Measurements from ENCODE around the gene KAT2B.
"Not testable (repeated sequence)": the region's sequence is repeated elsewhere in the genome, so short reads cannot be mapped to it uniquely, and the experiment has no call there.

KAT2B gene

GRCh38 chr3:20023623-20024405, 16.4 kb upstream of the KAT2B start:
- H3K27me3 ChIP-seq (ENCODE audit: control insufficient read depth, insufficient read depth, low read length) = no peaks in the 10 kb centered on the region
- H3K4me3 ChIP-seq (ENCODE audit: low read depth, low read length) = no peak overlapping the region
- peaks cover 2% of the 10 kb centered on the region; the same call in 1 of the 2 replicates for H3K4me1 ChIP-seq (ENCODE audit: control insufficient read depth, insufficient read depth, low read length)
- H3K9ac ChIP-seq (ENCODE audit: low read depth, low read length) = no peak overlapping the region
- H3K27ac ChIP-seq (ENCODE audit: low read depth, low read length) = no peak overlapping the region
- no peaks in the 10 kb centered on the region for H3K9me3 ChIP-seq (ENCODE audit: control insufficient read depth, insufficient read depth, low read length)
- H3K36me3 ChIP-seq (ENCODE audit: control insufficient read depth, insufficient read depth, low read length) = no peaks in the 10 kb centered on the region

GRCh38 chr3:20027136-20027535, 13.1 kb upstream of the KAT2B start:
- H3K27me3 ChIP-seq (ENCODE audit: control insufficient read depth, insufficient read depth, low read length) = no peaks in the 10 kb centered on the region
- no peaks in the 10 kb centered on the region for H3K36me3 ChIP-seq (ENCODE audit: control insufficient read depth, insufficient read depth, low read length)
- H3K27ac ChIP-seq (ENCODE audit: low read depth, low read length) = no peak overlapping the region
- H3K4me1 ChIP-seq (ENCODE audit: control insufficient read depth, insufficient read depth, low read length) = peaks cover 7% of the 10 kb centered on the region; the same call in 1 of the 2 replicates
- no peak overlapping the region for H3K9ac ChIP-seq (ENCODE audit: low read depth, low read length)
- no peak overlapping the region for H3K4me3 ChIP-seq (ENCODE audit: low read depth, low read length)
- H3K9me3 ChIP-seq (ENCODE audit: control insufficient read depth, insufficient read depth, low read length) = no peaks in the 10 kb centered on the region

GRCh38 chr3:20028905-20029331, 11.3 kb upstream of the KAT2B start:
- Histone ChIP-seq H3K36me3 (ENCODE audit: control insufficient read depth, insufficient read depth, low read length) (no peaks in the 10 kb centered on the region), H3K4me1 (ENCODE audit: control insufficient read depth, insufficient read depth, low read length) (peaks cover 7% of the 10 kb centered on the region; the same call in 1 of the 2 replicates), H3K9me3 (ENCODE audit: control insufficient read depth, insufficient read depth, low read length) (no peaks in the 10 kb centered on the region), H3K27me3 (ENCODE audit: control insufficient read depth, insufficient read depth, low read length) (no peaks in the 10 kb centered on the region), H3K27ac (ENCODE audit: low read depth, low read length) (no peak overlapping the region), H3K9ac (ENCODE audit: low read depth, low read length) (no peak overlapping the region), H3K4me3 (ENCODE audit: low read depth, low read length) (no peak overlapping the region)

GRCh38 chr3:20031939-20032338, 8.3 kb upstream of the KAT2B start:
- H3K27me3 ChIP-seq (ENCODE audit: control insufficient read depth, insufficient read depth, low read length); H3K9me3 ChIP-seq (ENCODE audit: control insufficient read depth, insufficient read depth, low read length); H3K9ac ChIP-seq (ENCODE audit: low read depth, low read length); H3K27ac ChIP-seq (ENCODE audit: low read depth, low read length); H3K36me3 ChIP-seq (ENCODE audit: control insufficient read depth, insufficient read depth, low read length); H3K4me3 ChIP-seq (ENCODE audit: low read depth, low read length); H3K4me1 ChIP-seq (ENCODE audit: control insufficient read depth, insufficient read depth, low read length): not testable (repeated sequence)

- no peaks in the 10 kb centered on the region for H3K9me3 ChIP-seq (ENCODE audit: control insufficient read depth, insufficient read depth, low read length)
- no peak overlapping the region for H3K27ac ChIP-seq (ENCODE audit: low read depth, low read length)
- H3K4me3 ChIP-seq (ENCODE audit: low read depth, low read length) = no peak overlapping the region
- H3K36me3 ChIP-seq (ENCODE audit: control insufficient read depth, insufficient read depth, low read length) = no peaks in the 10 kb centered on the region
- peaks cover 16% of the 10 kb centered on the region for H3K27me3 ChIP-seq (ENCODE audit: control insufficient read depth, insufficient read depth, low read length)
- peaks cover 11% of the 10 kb centered on the region; the same call in 1 of the 2 replicates for H3K4me1 ChIP-seq (ENCODE audit: control insufficient read depth, insufficient read depth, low read length)
- no peak overlapping the region for H3K9ac ChIP-seq (ENCODE audit: low read depth, low read length)
Measured at GRCh38 chr3:20035019-20035418, 5.2 kb upstream of the KAT2B start.

- no peaks in the 10 kb centered on the region for H3K36me3 ChIP-seq (ENCODE audit: control insufficient read depth, insufficient read depth, low read length)
- no peak overlapping the region for H3K9ac ChIP-seq (ENCODE audit: low read depth, low read length)
- peaks cover 11% of the 10 kb centered on the region; the same call in 1 of the 2 replicates for H3K4me1 ChIP-seq (ENCODE audit: control insufficient read depth, insufficient read depth, low read length)
- no peak overlapping the region for H3K4me3 ChIP-seq (ENCODE audit: low read depth, low read length)
- no peaks in the 10 kb centered on the region for H3K9me3 ChIP-seq (ENCODE audit: control insufficient read depth, insufficient read depth, low read length)
- no peak overlapping the region for H3K27ac ChIP-seq (ENCODE audit: low read depth, low read length)
- H3K27me3 ChIP-seq (ENCODE audit: control insufficient read depth, insufficient read depth, low read length) = peaks cover 30% of the 10 kb centered on the region
Measured at GRCh38 chr3:20037255-20037996, 2.8 kb upstream of the KAT2B start.

GRCh38 chr3:20038699-20039465, 1.4 kb upstream of the KAT2B start:
- no peaks in the 10 kb centered on the region for H3K9me3 ChIP-seq (ENCODE audit: control insufficient read depth, insufficient read depth, low read length)
- no peak overlapping the region for H3K9ac ChIP-seq (ENCODE audit: low read depth, low read length)
- H3K4me3 ChIP-seq (ENCODE audit: low read depth, low read length) = peak overlapping the region; percentile 73
- peaks cover 30% of the 10 kb centered on the region for H3K27me3 ChIP-seq (ENCODE audit: control insufficient read depth, insufficient read depth, low read length)
- H3K36me3 ChIP-seq (ENCODE audit: control insufficient read depth, insufficient read depth, low read length) = no peaks in the 10 kb centered on the region
- H3K27ac ChIP-seq (ENCODE audit: low read depth, low read length) = no peak overlapping the region
- H3K4me1 ChIP-seq (ENCODE audit: control insufficient read depth, insufficient read depth, low read length) = peaks cover 11% of the 10 kb centered on the region; the same call in 1 of the 2 replicates

- Histone ChIP-seq H3K9ac (ENCODE audit: low read depth, low read length) (no peak overlapping the region), H3K9me3 (ENCODE audit: control insufficient read depth, insufficient read depth, low read length) (no peaks in the 10 kb centered on the region), H3K27ac (ENCODE audit: low read depth, low read length) (peak overlapping the region; percentile 75), H3K4me3 (ENCODE audit: low read depth, low read length) (peak overlapping the region; percentile 73), H3K27me3 (ENCODE audit: control insufficient read depth, insufficient read depth, low read length) (peaks cover 30% of the 10 kb centered on the region), H3K36me3 (ENCODE audit: control insufficient read depth, insufficient read depth, low read length) (no peaks in the 10 kb centered on the region), H3K4me1 (ENCODE audit: control insufficient read depth, insufficient read depth, low read length) (peaks cover 11% of the 10 kb centered on the region; the same call in 1 of the 2 replicates)
Measured at GRCh38 chr3:20039466-20039764, 831 bp upstream of the KAT2B start.

- Histone ChIP-seq H3K36me3 (ENCODE audit: control insufficient read depth, insufficient read depth, low read length) (no peaks in the 10 kb centered on the region), H3K27ac (ENCODE audit: low read depth, low read length) (peak overlapping the region; percentile 68), H3K9ac (ENCODE audit: low read depth, low read length) (no peak overlapping the region), H3K9me3 (ENCODE audit: control insufficient read depth, insufficient read depth, low read length) (no peaks in the 10 kb centered on the region), H3K4me1 (ENCODE audit: control insufficient read depth, insufficient read depth, low read length) (peaks cover 11% of the 10 kb centered on the region; the same call in 1 of the 2 replicates), H3K4me3 (ENCODE audit: low read depth, low read length) (peak overlapping the region; percentile 77), H3K27me3 (ENCODE audit: control insufficient read depth, insufficient read depth, low read length) (peaks cover 30% of the 10 kb centered on the region)
Measured at GRCh38 chr3:20040548-20041196, 426 bp downstream of the KAT2B start.

- no peaks in the 10 kb centered on the region for H3K9me3 ChIP-seq (ENCODE audit: control insufficient read depth, insufficient read depth, low read length)
- H3K9ac ChIP-seq (ENCODE audit: low read depth, low read length) = no peak overlapping the region
- no peaks in the 10 kb centered on the region for H3K36me3 ChIP-seq (ENCODE audit: control insufficient read depth, insufficient read depth, low read length)
- peaks cover 30% of the 10 kb centered on the region for H3K27me3 ChIP-seq (ENCODE audit: control insufficient read depth, insufficient read depth, low read length)
- peaks cover 11% of the 10 kb centered on the region; the same call in 1 of the 2 replicates for H3K4me1 ChIP-seq (ENCODE audit: control insufficient read depth, insufficient read depth, low read length)
- H3K27ac ChIP-seq (ENCODE audit: low read depth, low read length) = peak overlapping the region; percentile 68
- H3K4me3 ChIP-seq (ENCODE audit: low read depth, low read length) = peak overlapping the region; percentile 77
Measured at GRCh38 chr3:20041197-20041780, 1.0 kb downstream of the KAT2B start.

Data from HUES48 (cell line).